ENCODE measurements around the gene RAB1B.

RAB1B gene

DNA sequence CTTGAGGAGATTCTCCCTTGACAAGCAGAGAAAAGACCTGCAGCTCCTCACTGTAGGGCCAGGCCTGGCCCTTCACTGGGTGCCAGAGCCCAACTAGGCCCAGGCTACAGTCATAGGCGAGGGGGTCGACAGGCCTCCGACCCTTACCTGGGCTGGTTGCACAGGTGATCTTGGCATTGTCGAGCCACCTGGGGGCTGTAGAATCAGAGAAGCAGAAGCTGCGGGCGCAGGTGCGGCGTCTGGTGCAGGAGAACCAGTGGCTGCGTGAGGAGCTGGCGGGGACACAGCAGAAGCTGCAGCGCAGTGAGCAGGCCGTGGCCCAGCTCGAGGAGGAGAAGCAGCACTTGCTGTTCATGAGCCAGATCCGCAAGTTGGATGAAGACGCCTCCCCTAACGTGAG lies 6.9 kb upstream of the RAB1B start:
- Histone ChIP-seq H3K4me3 (no peak overlapping the region), H3K9ac (ENCODE audit: insufficient read length) (no peak overlapping the region), H3K27ac (no peak overlapping the region), H3K36me3 (ENCODE audit: insufficient read depth, low read length) (peaks cover 4% of the 10 kb centered on the region; the same call in 1 of the 2 replicates), H3K9me3 (ENCODE audit: low read depth, low read length) (no peaks in the 10 kb centered on the region)
- TF ChIP-seq POLR2AphosphoS5 (IDR thresholded peaks at IDR 0.05; ENCODE audit: borderline replicate concordance, low read depth, low read length) (no peak), EZH2 (IDR thresholded peaks at IDR 0.05) (no peak), FOXP2 (optimal IDR thresholded peaks at IDR 0.05; ENCODE audit: control extremely low read depth, extremely low read length, insufficient read depth) (no peak)
- no peak for DNase-seq (ENCODE audit: low read depth, low spot score)

DNA sequence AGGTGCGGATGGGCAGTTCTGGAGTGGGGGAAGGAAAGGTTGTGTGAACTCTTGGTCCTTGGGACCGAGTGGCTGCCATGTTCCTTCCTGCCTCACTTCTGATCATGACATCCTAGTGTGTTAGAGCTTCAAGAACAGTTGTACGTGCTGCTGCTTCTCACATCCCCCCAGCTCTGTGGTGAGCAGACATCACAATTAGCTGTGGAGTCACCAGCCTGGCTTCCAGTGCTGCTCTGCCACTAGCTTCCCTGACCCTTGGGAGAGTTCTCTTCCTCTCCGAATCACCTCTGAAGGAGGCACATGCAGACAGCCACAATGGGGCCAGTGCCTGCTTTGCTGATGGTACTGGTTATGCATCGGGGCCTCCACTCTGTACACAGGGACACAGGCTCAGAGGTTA lies 6.2 kb upstream of the RAB1B start:
- no peaks in the 10 kb centered on the region for H3K9me3 ChIP-seq (ENCODE audit: low read depth, low read length)
- no peak overlapping the region for H3K4me3 ChIP-seq
- H3K27ac ChIP-seq, result no peak overlapping the region
- TF ChIP-seq EZH2 (IDR thresholded peaks at IDR 0.05) (no peak), FOXP2 (optimal IDR thresholded peaks at IDR 0.05; ENCODE audit: control extremely low read depth, extremely low read length, insufficient read depth) (no peak), POLR2AphosphoS5 (IDR thresholded peaks at IDR 0.05; ENCODE audit: borderline replicate concordance, low read depth, low read length) (no peak)
- H3K36me3 ChIP-seq (ENCODE audit: insufficient read depth, low read length), result peaks cover 4% of the 10 kb centered on the region; the same call in 1 of the 2 replicates
- H3K9ac ChIP-seq (ENCODE audit: insufficient read length), result no peak overlapping the region
- DNase-seq (ENCODE audit: low read depth, low spot score), result no peak

DNA sequence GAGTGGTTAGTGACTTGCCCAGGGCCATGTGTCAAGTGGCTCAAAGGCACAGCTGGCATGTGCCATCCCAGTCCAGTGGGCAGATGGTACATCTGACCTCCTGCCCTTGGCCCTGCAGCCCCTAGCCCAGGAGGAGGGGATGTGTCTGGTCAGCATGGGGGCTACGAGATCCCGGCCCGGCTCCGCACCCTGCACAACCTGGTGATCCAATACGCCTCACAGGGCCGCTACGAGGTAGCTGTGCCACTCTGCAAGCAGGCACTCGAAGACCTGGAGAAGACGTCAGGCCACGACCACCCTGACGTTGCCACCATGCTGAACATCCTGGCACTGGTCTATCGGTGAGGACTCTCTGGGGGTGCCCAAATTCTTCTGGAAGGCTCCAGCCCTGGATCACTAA lies 5.7 kb upstream of the RAB1B start:
- H3K9ac ChIP-seq (ENCODE audit: insufficient read length), result no peak overlapping the region
- H3K4me3 ChIP-seq, result no peak overlapping the region
- H3K36me3 ChIP-seq (ENCODE audit: insufficient read depth, low read length), result peaks cover 4% of the 10 kb centered on the region; the same call in 1 of the 2 replicates
- no peaks in the 10 kb centered on the region for H3K9me3 ChIP-seq (ENCODE audit: low read depth, low read length)
- H3K27ac ChIP-seq, result no peak overlapping the region
- no peak for TF ChIP-seq FOXP2 (optimal IDR thresholded peaks at IDR 0.05; ENCODE audit: control extremely low read depth, extremely low read length, insufficient read depth)
- no peak for TF ChIP-seq POLR2AphosphoS5 (IDR thresholded peaks at IDR 0.05; ENCODE audit: borderline replicate concordance, low read depth, low read length)
- no peak for TF ChIP-seq EZH2 (IDR thresholded peaks at IDR 0.05)
- no peak for DNase-seq (ENCODE audit: low read depth, low spot score)

DNA sequence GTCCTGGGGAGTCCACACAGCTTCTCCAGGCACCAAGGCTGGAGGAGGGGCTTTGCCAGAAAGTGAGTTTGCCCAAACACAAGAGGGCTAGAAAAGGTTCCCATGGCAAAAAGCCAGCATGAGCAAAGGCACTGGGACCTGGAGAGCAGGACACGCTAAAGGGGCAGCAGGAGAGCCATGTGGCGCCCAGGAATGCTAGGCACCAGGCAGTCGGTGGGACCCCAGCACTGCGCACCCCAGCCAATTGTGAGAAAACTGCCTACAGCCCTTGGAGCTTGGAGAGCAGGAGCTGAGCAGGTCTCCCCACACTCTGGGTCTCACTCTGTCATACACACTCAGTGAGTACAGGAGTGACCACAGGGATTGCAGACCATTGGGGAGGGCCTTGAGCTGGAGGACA lies 5.2 kb upstream of the RAB1B start:
- H3K9me3 ChIP-seq (ENCODE audit: low read depth, low read length), result no peaks in the 10 kb centered on the region
- H3K4me3 ChIP-seq, result no peak overlapping the region
- no peak overlapping the region for H3K9ac ChIP-seq (ENCODE audit: insufficient read length)
- no peak overlapping the region for H3K27ac ChIP-seq
- TF ChIP-seq EZH2 (IDR thresholded peaks at IDR 0.05) (no peak), FOXP2 (optimal IDR thresholded peaks at IDR 0.05; ENCODE audit: control extremely low read depth, extremely low read length, insufficient read depth) (no peak), POLR2AphosphoS5 (IDR thresholded peaks at IDR 0.05; ENCODE audit: borderline replicate concordance, low read depth, low read length) (no peak)
- no peak for DNase-seq (ENCODE audit: low read depth, low spot score)
- peaks cover 4% of the 10 kb centered on the region; the same call in 1 of the 2 replicates for H3K36me3 ChIP-seq (ENCODE audit: insufficient read depth, low read length)

DNA sequence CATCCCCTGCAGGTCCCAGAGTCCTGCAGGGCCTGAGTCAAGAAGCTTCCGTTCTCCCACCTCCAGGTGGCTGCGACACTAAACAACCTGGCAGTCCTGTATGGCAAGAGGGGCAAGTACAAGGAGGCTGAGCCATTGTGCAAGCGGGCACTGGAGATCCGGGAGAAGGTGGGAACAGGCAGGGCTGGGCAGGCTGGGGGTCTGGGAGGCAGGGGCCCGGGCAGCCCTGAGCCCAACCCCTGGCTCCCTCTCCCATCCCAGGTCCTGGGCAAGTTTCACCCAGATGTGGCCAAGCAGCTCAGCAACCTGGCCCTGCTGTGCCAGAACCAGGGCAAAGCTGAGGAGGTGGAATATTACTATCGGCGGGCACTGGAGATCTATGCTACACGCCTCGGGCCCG lies 4.7 kb upstream of the RAB1B start:
- H3K36me3 ChIP-seq (ENCODE audit: insufficient read depth, low read length), result peaks cover 4% of the 10 kb centered on the region; the same call in 1 of the 2 replicates
- no peak overlapping the region for H3K27ac ChIP-seq
- TF ChIP-seq POLR2AphosphoS5 (IDR thresholded peaks at IDR 0.05; ENCODE audit: borderline replicate concordance, low read depth, low read length) (no peak), FOXP2 (optimal IDR thresholded peaks at IDR 0.05; ENCODE audit: control extremely low read depth, extremely low read length, insufficient read depth) (no peak), EZH2 (IDR thresholded peaks at IDR 0.05) (no peak)
- H3K9ac ChIP-seq (ENCODE audit: insufficient read length), result no peak overlapping the region
- no peak overlapping the region for H3K4me3 ChIP-seq
- no peak for DNase-seq (ENCODE audit: low read depth, low spot score)
- H3K9me3 ChIP-seq (ENCODE audit: low read depth, low read length), result no peaks in the 10 kb centered on the region

DNA sequence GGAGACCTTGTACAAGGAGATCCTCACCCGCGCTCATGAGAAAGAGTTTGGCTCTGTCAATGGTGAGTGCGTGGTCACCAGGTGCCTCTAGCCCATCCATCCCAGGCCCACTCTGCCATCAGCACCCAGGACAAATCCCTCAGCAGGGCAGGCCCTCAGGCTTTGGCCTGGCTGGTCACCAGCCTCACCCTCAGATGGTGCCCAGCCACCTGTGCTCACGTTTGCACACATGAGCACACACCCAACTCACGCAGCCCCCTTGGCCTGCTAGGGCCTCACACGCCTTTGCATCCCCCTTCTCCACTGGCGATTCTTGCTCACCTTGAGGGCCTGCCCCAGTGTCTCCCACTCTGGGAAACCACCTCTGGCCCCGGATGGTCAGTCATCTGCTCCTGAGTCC lies 4.1 kb upstream of the RAB1B start:
- TF ChIP-seq POLR2AphosphoS5 (IDR thresholded peaks at IDR 0.05; ENCODE audit: borderline replicate concordance, low read depth, low read length) (no peak), EZH2 (IDR thresholded peaks at IDR 0.05) (no peak), FOXP2 (optimal IDR thresholded peaks at IDR 0.05; ENCODE audit: control extremely low read depth, extremely low read length, insufficient read depth) (no peak)
- H3K36me3 ChIP-seq (ENCODE audit: insufficient read depth, low read length), result peaks cover 4% of the 10 kb centered on the region; the same call in 1 of the 2 replicates
- H3K27ac ChIP-seq, result no peak overlapping the region
- DNase-seq (ENCODE audit: low read depth, low spot score), result no peak
- no peak overlapping the region for H3K9ac ChIP-seq (ENCODE audit: insufficient read length)
- H3K9me3 ChIP-seq (ENCODE audit: low read depth, low read length), result no peaks in the 10 kb centered on the region
- H3K4me3 ChIP-seq, result no peak overlapping the region

DNA sequence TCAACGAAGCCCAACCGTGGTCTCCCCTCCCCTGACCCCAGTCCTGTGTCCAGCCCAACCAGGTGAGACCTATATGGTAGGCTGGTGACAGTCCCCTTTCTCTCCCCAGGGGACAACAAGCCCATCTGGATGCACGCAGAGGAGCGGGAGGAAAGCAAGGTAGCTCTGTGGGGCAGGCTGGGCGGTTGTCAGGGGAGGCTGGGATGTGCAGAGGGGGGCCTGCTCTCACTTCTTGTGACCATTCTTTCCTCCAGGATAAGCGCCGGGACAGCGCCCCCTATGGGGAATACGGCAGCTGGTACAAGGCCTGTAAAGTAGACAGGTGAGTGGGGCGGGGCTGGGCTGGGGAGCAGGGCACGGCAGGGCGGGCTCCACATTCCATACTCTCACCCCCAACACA lies 3.5 kb upstream of the RAB1B start:
- no peak overlapping the region for H3K27ac ChIP-seq
- no peaks in the 10 kb centered on the region; the same call in 1 of the 2 replicates for H3K36me3 ChIP-seq (ENCODE audit: insufficient read depth, low read length)
- no peak for DNase-seq (ENCODE audit: low read depth, low spot score)

DNA sequence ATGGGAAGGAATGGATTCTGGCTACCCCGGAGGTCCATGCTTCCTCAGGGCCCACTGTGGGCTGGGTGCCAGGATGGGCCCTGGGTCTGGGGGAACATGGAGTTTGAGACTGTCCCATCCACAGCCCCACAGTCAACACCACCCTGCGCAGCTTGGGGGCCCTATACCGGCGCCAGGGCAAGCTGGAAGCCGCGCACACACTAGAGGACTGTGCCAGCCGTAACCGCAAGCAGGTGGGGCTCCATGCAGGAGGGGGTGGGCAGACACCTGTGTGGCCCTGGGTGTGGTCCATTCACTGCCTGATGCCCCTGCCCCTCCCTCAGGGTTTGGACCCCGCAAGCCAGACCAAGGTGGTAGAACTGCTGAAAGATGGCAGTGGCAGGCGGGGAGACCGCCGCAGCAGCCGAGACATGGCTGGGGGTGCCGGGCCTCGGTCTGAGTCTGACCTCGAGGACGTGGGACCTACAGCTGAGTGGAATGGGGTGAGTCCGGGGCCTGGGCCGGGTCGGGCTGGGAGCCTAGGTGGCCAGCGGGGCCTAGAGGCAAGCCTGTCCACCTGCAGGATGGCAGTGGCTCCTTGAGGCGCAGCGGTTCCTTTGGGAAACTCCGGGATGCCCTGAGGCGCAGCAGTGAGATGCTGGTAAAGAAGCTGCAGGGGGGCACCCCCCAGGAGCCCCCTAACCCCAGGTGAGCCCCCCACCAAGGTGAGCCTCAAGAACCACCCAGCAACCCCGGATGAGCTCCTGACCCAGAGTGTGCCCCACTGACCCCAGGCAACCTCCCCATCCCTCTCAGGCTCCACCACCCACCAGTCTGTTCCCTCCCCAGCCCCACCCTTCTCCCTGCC lies 2.7 kb upstream of the RAB1B start:
- H3K9ac ChIP-seq (ENCODE audit: insufficient read length), result no peak overlapping the region
- peaks cover 3% of the 10 kb centered on the region; the same call in 1 of the 2 replicates for H3K36me3 ChIP-seq (ENCODE audit: insufficient read depth, low read length)
- TF ChIP-seq FOXP2 (optimal IDR thresholded peaks at IDR 0.05; ENCODE audit: control extremely low read depth, extremely low read length, insufficient read depth) (no peak), EZH2 (IDR thresholded peaks at IDR 0.05) (no peak), POLR2AphosphoS5 (IDR thresholded peaks at IDR 0.05; ENCODE audit: borderline replicate concordance, low read depth, low read length) (no peak)
- no peak for DNase-seq (ENCODE audit: low read depth, low spot score)
- no peak overlapping the region for H3K27ac ChIP-seq
- H3K9me3 ChIP-seq (ENCODE audit: low read depth, low read length), result no peaks in the 10 kb centered on the region
- H3K4me3 ChIP-seq, result no peak overlapping the region

More for the DNA sequence above, 3.5 kb upstream of the RAB1B start:
- TF ChIP-seq POLR2AphosphoS5 (IDR thresholded peaks at IDR 0.05; ENCODE audit: borderline replicate concordance, low read depth, low read length) (no peak), FOXP2 (optimal IDR thresholded peaks at IDR 0.05; ENCODE audit: control extremely low read depth, extremely low read length, insufficient read depth) (no peak), EZH2 (IDR thresholded peaks at IDR 0.05) (no peak)
- Histone ChIP-seq H3K9me3 (ENCODE audit: low read depth, low read length) (no peaks in the 10 kb centered on the region), H3K4me3 (no peak overlapping the region), H3K9ac (ENCODE audit: insufficient read length) (no peak overlapping the region)
